Lower leg skin (tissue), 3 donors: ENCODE results near the gene TIMM44.

Experiments
- POLR2A ChIP-seq, 2 donors: fragments of 450-650 bp; IDR thresholded peaks; one replicate each; pipeline ENCODE4 v1.6.1; 2016 to 2017; ENCODE audit warnings: antibody characterized with exemption in 2 of 2, mild to moderate bottlenecking in 1 of 2, moderate library complexity in 1 of 2
- TF ChIP-seq, protein P1 (sequence below), 3 donors: fragments of 450-650 bp; IDR thresholded peaks; one replicate each; pipeline ENCODE4 v1.5.1; 2016; ENCODE audit warnings: antibody characterized with exemption in 3 of 3, mild to moderate bottlenecking in 3 of 3, moderate library complexity in 2 of 3

DNA sequence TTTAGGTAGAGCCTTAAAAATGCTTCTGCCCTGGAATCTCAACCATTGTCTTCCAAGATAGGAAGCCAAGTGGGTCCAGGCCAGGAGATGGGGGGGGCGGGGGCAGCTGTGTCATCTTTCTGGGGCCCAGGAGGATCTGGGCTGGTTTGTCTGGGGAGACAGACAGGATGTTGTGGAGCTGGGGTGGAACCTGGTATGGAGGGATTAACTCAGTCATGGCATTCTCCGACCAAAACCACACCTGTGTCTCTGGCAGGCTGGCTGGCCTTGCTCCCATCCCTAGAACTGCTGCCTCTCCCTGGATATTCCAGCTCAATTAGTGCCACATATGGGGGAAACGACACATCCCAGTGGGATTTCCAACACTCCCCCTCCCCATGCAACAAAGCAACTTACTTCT lies 42.5 kb downstream of the TIMM44 start:
- TF ChIP-seq, protein P1, sequence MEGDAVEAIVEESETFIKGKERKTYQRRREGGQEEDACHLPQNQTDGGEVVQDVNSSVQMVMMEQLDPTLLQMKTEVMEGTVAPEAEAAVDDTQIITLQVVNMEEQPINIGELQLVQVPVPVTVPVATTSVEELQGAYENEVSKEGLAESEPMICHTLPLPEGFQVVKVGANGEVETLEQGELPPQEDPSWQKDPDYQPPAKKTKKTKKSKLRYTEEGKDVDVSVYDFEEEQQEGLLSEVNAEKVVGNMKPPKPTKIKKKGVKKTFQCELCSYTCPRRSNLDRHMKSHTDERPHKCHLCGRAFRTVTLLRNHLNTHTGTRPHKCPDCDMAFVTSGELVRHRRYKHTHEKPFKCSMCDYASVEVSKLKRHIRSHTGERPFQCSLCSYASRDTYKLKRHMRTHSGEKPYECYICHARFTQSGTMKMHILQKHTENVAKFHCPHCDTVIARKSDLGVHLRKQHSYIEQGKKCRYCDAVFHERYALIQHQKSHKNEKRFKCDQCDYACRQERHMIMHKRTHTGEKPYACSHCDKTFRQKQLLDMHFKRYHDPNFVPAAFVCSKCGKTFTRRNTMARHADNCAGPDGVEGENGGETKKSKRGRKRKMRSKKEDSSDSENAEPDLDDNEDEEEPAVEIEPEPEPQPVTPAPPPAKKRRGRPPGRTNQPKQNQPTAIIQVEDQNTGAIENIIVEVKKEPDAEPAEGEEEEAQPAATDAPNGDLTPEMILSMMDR (IDR thresholded peaks at IDR 0.05) = no peak
- no peak for TF ChIP-seq POLR2A (IDR thresholded peaks at IDR 0.05)
